ENCODE results near the gene DICER1.

DNA sequence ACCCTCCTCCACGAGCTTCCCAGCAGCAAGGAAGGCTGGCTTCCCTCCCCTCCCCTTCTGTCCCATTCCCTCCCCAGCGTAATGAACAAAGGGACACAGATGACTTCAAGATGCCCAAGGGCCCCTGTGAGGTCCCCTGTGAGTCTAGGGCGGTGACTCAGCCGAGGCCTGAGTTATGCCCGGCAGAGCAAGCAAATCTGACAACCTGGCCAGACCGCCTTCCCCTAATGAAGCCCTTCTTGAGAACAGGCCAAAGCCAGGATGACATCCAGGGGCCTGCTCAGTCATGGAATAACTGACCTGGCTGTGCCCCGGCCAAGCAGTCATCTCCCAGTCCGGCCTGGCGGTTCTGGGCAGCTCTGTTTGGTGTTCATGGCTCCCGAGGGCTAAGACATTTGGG is 89.2 kb downstream of the DICER1 start:
- TF ChIP-seq CTCF (IDR thresholded peaks at IDR 0.05), result no peak
- TF ChIP-seq POLR2A (IDR thresholded peaks at IDR 0.05), result no peak
